Suprapubic skin (tissue), 3 donors: ENCODE results near the gene SPSB3.

Source experiments
- POLR2A ChIP-seq, 2 donors: fragments of 450-650 bp; IDR thresholded peaks; one replicate each; pipeline ENCODE4 v1.6.1; 2017; ENCODE audit warnings: antibody characterized with exemption in 2 of 2, mild to moderate bottlenecking in 2 of 2, moderate library complexity in 2 of 2
- TF ChIP-seq, protein P1 (sequence below), 2 donors: fragments of 200-600 bp in 1 of 2; fragments of 450-650 bp in 1 of 2; sonication (generic) in 1 of 2; IDR thresholded peaks; one replicate each; pipeline ENCODE4 v1.5.1; 2016 to 2019; ENCODE audit warnings: antibody characterized with exemption in 2 of 2, mild to moderate bottlenecking in 1 of 2, moderate library complexity in 1 of 2

DNA sequence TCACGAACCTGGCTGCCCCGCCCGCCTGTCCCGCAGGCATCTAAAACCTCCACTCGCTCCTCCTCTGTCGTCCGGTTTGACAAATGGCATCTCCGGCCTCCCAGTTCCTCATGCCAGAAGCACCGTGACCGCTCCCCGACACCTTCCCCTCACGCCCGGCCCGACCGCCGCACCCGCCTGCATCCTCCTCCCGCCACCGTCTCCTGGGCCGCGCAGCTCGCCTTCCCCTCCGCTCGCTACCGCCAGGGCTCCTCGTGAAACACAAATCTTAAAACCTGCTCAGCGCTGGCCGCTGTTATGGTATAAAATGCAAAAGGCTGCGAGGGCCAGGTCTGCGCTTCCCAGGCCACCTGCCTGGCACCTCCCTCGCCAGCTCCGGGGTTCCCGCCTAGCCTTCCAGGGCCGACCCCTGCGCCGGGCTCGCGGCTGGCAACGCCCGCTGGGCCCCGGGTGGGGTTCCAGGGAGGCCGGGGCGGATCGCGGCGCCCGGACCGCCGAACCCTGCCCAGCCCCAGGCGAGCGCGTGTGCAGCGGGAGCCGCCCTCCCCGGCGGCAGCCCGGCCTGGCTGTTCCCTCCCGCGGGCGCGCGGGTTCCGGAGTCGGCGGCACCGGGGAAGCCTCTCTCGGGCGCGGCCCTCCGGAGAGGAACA lies 488 bp downstream of the SPSB3 start:
- no peak for TF ChIP-seq POLR2A (IDR thresholded peaks at IDR 0.05)
- TF ChIP-seq, protein P1, sequence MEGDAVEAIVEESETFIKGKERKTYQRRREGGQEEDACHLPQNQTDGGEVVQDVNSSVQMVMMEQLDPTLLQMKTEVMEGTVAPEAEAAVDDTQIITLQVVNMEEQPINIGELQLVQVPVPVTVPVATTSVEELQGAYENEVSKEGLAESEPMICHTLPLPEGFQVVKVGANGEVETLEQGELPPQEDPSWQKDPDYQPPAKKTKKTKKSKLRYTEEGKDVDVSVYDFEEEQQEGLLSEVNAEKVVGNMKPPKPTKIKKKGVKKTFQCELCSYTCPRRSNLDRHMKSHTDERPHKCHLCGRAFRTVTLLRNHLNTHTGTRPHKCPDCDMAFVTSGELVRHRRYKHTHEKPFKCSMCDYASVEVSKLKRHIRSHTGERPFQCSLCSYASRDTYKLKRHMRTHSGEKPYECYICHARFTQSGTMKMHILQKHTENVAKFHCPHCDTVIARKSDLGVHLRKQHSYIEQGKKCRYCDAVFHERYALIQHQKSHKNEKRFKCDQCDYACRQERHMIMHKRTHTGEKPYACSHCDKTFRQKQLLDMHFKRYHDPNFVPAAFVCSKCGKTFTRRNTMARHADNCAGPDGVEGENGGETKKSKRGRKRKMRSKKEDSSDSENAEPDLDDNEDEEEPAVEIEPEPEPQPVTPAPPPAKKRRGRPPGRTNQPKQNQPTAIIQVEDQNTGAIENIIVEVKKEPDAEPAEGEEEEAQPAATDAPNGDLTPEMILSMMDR (IDR thresholded peaks at IDR 0.05) = no peak
